GM18498 (cell line): Measurements from ENCODE around the gene ICA1L.
"Not testable (repeated sequence)": the region's sequence is repeated elsewhere in the genome, so short reads cannot be mapped to it uniquely, and the experiment has no call there.

Experiments used
- ATAC-seq: cut with Tn5 transposase; IDR thresholded peaks from one replicate; pipeline ENCODE4 v1.9.1; 2021; ENCODE audit warnings: mild to moderate bottlenecking, moderate library complexity; ENCODE audit not compliant: unreplicated experiment

The ICA1L gene

GRCh38 chr2:202871300-202872141 is at the start of gene ICA1L:
Gene ICA1L (minus strand): TSS chr2:202871766. CDS start chr2:202829009, 42,757 bp downstream.
- ATAC-seq: peak; percentile 65

- no peak for ATAC-seq
Observed at GRCh38 chr2:202918860-202919259, 47.3 kb upstream of the ICA1L start.

GRCh38 chr2:202912342-202913201 is 41.0 kb upstream of the ICA1L start:
- ATAC-seq: peak; percentile 68

GRCh38 chr2:202911512-202912341 is 40.2 kb upstream of the ICA1L start, which contains the start of the genes CARF and WDR12:
Gene CARF (plus strand): TSS chr2:202912275. CDS start chr2:202941903, 29,628 bp downstream.
Gene WDR12 (minus strand): TSS chr2:202911673. CDS start chr2:202911476, 197 bp downstream.
- ATAC-seq: peak; percentile 79

- peak; percentile 16 for ATAC-seq
Observed at GRCh38 chr2:202911203-202911511, 39.6 kb upstream of the ICA1L start.

GRCh38 chr2:202910698-202911097 is 39.1 kb upstream of the ICA1L start:
- ATAC-seq: no peak

- ATAC-seq: not testable (repeated sequence)
Observed at GRCh38 chr2:202910250-202910649, 38.7 kb upstream of the ICA1L start.

GRCh38 chr2:202909394-202910192 is 38.0 kb upstream of the ICA1L start:
- ATAC-seq: no peak

GRCh38 chr2:202908186-202908585 is 36.6 kb upstream of the ICA1L start:
- ATAC-seq: no peak

GRCh38 chr2:202905507-202905906 is 33.9 kb upstream of the ICA1L start:
- ATAC-seq: not testable (repeated sequence)

GRCh38 chr2:202885190-202885589 is 13.6 kb upstream of the ICA1L start:
- no peak for ATAC-seq

GRCh38 chr2:202883987-202884675 is 12.6 kb upstream of the ICA1L start:
- no peak for ATAC-seq

GRCh38 chr2:202881570-202881969 is 10.0 kb upstream of the ICA1L start:
- ATAC-seq: no peak

- ATAC-seq: no peak
Observed at GRCh38 chr2:202877699-202878098, 6.1 kb upstream of the ICA1L start.

- ATAC-seq: peak; percentile 74
Observed at GRCh38 chr2:202870431-202871299, 901 bp downstream of the ICA1L start.

GRCh38 chr2:202861987-202862386 is 9.6 kb downstream of the ICA1L start:
- ATAC-seq: no peak

GRCh38 chr2:202858601-202859000 is 13.0 kb downstream of the ICA1L start:
- ATAC-seq: no peak

- ATAC-seq: not testable (repeated sequence)
Observed at GRCh38 chr2:202849343-202849742, 22.2 kb downstream of the ICA1L start.
